GM10266 (cell line): ENCODE measurements around the gene MAST3.

ENCODE experiments used
- DNase-seq: peaks from one replicate; pipeline ENCODE4 v3.0.0; 2012; ENCODE audit errors: extremely low spot score
- TF ChIP-seq, protein P1 (sequence below): IDR thresholded peaks from 2 replicates; pipeline ENCODE4 v1.5.1; 2012; ENCODE audit warnings: mild to moderate bottlenecking, low read depth; ENCODE audit not compliant: control insufficient read depth, insufficient read depth; ENCODE audit errors: missing control alignments

The MAST3 gene

DNA sequence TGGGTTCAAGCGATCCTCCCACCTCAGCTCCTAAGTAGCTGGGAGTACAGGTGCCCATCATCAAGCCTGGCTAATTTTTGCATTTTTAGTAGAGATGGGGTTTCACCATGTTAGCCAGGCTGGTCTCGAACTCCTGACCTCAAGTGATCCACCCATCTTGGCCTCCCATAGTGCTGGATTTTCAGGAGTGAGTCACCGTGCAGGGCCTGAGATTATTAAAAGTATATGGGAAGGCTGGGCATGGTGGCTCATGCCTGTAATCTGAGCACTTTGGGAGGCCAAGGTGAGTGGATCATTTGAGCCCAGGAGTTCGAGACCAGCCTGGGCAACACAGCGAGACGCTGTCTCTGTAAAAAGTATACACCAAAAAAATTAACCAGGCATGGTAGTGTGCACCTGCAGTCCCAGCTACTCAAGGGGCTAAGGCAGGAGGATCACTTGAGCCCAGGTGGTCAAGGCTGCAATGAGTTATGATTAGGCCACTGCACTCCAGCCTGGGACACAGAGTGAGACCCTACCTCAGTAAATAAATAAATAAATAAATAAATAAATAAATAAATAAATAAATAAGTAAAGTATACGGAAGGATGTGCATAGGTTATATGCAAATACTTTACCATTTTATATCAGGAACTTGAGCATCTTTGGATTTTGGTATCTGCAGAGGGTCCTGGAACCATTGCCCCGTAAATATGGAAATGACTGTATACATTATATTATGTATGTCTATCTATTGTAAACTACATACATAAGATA is 11.7 kb upstream of the MAST3 start:
- TF ChIP-seq, protein P1, sequence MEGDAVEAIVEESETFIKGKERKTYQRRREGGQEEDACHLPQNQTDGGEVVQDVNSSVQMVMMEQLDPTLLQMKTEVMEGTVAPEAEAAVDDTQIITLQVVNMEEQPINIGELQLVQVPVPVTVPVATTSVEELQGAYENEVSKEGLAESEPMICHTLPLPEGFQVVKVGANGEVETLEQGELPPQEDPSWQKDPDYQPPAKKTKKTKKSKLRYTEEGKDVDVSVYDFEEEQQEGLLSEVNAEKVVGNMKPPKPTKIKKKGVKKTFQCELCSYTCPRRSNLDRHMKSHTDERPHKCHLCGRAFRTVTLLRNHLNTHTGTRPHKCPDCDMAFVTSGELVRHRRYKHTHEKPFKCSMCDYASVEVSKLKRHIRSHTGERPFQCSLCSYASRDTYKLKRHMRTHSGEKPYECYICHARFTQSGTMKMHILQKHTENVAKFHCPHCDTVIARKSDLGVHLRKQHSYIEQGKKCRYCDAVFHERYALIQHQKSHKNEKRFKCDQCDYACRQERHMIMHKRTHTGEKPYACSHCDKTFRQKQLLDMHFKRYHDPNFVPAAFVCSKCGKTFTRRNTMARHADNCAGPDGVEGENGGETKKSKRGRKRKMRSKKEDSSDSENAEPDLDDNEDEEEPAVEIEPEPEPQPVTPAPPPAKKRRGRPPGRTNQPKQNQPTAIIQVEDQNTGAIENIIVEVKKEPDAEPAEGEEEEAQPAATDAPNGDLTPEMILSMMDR, result no peak
- DNase-seq, result no peak

DNA sequence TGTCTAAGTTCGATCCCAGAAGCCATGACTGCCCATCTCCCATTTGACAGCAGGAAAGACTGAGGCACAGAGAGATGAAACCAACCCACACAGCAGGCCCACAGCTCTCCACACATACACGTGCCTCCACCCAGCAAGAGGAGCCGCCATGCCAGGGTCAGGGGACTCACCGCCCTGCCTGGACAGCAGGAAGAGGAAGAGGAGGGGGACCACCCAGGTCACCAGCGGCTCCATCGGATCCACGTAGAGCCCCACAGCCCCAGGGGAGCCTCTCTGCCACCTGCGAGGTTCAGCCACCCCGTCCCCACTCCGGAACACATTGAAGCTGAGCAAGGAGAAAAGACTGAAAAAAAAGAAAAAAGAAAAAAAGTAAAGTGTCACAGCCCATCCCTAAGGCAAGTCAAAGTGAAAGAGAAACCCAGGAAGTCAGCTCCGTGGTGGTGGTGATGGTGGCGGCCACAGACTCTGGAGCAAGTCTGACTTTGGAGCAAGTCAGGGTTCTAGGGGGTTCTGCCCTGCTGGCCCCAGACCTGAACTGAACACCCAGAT is 10.9 kb upstream of the MAST3 start, which contains the start of gene IL12RB1:
TSS of gene IL12RB1 (minus strand) at position 345 of the 549 bp plus-strand sequence. CDS start at position 234, 111 bp downstream.
- TF ChIP-seq, protein P1, result no peak
- DNase-seq, result peak; percentile 56

DNA sequence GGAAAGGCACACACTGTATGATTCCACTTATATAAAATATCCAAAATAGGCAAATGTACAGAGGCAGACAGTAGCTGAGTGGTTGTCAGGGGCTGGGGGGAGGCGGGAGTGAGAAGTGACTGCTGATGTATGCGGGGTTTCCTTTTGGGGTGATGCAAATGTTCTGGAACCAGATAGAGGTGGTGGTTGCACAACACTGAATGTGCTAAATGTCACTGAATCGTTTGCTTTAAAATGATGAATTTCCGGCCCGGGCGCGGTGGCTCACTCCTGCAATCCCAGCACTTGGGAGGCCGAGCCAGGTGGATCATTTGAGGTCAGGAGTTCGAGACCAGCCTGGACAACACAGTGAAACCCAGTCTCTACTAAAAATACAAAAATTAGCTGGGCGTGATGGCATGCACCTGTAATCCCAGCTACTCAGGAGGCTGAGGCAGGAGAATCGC is 8.5 kb upstream of the MAST3 start:
- peak; percentile 47 for DNase-seq

DNA sequence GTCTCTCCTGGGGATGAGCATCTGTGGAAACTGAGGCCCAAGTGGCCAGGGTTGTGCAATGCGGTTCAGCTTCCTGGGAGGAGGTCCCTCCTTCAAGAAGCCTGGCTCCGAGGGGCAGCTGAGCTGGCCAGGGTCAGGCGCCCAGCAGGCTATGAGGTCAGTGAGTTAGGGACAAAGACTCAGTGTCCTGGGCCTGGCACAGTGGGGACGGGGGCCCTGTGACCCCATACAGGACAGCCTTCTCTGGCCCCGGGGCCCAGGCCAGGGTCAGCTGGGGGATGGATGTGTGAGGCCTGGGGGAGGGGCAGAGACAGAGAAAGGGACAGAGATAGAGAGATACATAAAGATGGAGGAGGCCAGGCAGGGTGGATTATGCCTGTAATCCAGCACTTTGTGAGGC is 7.9 kb upstream of the MAST3 start:
- no peak for DNase-seq
- TF ChIP-seq, protein P1, result no peak

DNA sequence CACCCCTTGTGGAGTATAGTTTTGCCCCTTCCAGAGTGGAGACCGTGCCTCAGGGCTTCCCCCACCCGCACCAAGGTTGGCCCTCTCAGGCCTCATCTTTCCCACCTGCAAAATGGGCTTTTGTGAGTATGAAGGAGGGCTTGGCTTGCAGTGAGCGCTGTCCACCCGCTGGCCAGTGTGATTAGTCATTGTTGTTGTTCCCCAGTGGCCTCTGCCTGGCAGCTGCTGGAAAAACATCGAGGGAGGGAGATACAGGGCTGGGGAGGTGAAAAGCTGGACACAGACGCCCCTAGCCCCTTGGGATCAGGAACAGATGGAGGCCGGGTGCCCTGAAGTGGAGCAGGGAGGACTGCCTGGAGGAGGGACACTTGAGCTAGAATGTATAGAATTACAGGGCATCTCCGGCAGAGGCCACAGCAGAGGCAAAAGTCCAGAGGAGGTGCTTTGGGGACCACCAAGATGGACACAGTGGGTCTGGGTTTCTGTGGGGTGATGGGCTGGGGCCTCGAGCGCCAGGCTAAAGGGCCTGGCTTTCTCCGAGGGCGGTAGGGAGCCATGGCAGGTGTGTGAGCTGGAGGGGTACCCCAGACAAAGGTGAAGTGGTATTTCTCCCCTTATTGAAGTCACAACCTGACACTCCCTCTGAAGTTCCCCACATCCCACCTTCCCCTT is 6.9 kb upstream of the MAST3 start:
- DNase-seq, result no peak
- TF ChIP-seq, protein P1, result no peak

DNA sequence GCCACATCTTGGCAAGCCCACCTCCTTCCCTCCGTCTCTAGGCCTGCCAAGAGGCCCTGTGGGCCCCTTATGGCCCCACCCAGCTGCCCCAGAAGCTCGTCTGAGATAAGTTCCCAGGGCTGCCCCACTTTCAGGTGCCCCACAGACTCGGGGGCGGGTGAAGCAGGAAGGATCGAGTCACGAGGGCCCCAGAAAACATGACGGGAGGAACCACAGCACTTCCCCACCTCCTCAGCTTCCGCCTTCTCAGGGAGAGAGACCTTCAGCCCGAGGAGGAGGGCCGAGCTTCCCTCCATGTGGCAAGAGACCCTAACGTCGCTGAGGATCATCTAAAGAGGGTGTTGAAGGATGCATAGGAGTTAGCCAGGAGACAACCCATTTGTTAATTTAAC is 6.4 kb upstream of the MAST3 start:
- TF ChIP-seq, protein P1, result no peak
- DNase-seq, result peak; percentile 62

DNA sequence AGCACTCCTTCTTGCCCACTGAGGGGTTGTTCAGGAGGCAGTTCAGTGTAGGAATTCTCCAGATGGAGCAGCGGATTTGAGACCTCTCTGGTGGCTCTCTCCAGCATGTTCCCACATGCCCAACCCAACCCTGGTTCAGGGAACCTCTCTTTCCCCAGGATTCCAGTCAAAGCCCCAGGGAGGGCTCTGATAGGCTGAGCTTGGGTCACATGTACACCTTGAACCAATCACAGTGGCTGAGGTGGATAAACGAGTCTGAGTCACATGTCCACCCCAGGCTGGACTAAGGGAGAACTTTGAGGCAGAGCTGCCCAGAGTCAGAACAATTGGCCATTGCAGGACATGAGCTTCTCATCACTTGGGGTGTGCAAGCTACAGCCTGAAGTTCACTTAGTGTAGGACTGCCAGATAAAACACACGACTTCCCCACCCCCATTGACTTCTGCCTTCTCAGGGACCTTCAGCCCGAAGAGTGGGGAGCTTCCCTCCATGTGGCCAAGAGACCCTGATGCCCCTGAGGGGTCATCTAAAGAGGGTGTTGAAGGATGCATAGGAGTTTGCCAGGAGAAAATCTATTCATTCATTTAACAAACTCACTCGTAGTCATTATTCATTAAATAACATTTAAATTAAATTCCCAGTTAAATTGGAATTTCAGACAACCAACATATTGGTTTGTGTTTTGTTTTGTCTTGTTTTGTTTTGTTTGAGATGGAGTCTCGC is 4.0 kb upstream of the MAST3 start:
- DNase-seq, result no peak
- TF ChIP-seq, protein P1, result no peak
